ENCODE measurements around the gene TP53RK. TPM values are rescaled to one million over a fixed set of nuclear protein-coding genes. Genes with fewer than 3 reads are reported as not detected.

The TP53RK gene
- 16.2 and 19.1 TPM in 2 replicates for total RNA-seq

DNA sequence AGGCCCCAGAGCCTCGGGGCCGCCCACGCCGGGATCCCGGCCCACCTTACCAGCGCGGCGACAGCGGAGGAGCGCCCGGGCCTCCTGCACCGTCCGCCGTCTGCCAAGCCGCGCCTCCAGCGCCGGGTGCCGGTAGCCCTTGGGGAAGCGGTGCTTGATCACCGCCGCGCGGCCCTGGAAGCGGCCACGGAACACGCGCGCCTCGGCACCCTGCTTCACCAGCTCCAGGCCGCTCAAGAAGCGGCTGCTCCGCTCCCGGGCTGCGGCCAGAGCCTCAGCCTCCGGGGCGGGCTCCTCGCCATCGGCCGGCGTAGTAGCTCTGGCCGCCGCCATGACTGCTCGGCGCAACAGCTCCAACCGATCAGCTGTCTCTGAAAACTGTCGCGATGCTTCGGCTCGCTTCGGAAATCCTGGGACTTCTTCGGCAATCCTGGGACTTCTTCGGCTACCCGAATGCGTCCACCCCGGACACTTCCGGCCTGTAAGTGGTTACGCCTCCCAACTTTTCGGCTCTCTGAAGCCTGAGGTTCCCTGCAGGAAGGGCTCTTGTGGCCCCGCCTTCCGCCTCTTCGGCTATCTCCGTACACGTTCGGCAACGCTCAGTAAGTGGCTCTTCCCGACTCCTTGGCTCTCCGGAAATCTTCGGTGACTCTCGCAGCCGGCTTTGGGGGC, at the start of gene TP53RK:
Gene TP53RK (minus strand): TSS at position 363 of the 672 bp plus-strand sequence. CDS start 30 bp downstream, at position 333.

DNA sequence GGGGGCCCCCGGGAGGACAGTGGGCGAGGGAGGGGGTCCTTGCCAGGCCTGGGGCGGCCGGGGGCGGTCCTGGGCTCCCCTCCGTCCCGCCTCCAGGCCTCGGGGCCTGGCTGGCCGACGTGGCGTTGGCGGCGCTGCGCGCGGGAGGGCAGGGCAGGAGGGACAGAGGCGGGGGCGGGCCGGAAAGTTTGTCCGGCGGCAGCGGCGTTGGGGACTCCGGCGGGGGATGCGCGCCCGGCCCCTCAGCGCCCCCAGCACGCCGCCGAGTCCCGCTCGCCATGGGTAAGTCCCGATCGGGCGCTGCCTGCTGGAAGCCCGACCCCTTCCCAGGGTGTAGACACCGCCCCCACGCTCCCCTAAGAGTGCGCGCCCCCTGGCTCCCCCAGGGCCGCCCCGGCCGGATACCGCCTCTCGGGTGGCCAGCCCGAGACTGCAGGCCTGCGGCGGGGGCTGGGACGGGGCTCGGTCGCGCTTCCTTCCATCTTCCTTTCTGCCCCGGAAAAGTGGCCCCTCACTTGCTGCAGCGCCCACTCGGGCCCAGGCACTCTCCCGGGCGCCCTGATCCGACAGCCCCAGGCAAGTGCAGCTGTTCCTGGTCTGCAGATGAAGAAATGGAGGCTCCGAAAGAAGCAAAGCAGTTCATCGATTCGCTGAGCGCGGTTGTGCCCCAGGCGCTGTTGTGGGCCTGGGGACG, 20.4 kb upstream of the TP53RK start, which contains the start of gene SLC2A10:
Gene SLC2A10 (plus strand): TSS at position 191 of the 694 bp plus-strand sequence. CDS start 88 bp downstream, at position 279.

DNA sequence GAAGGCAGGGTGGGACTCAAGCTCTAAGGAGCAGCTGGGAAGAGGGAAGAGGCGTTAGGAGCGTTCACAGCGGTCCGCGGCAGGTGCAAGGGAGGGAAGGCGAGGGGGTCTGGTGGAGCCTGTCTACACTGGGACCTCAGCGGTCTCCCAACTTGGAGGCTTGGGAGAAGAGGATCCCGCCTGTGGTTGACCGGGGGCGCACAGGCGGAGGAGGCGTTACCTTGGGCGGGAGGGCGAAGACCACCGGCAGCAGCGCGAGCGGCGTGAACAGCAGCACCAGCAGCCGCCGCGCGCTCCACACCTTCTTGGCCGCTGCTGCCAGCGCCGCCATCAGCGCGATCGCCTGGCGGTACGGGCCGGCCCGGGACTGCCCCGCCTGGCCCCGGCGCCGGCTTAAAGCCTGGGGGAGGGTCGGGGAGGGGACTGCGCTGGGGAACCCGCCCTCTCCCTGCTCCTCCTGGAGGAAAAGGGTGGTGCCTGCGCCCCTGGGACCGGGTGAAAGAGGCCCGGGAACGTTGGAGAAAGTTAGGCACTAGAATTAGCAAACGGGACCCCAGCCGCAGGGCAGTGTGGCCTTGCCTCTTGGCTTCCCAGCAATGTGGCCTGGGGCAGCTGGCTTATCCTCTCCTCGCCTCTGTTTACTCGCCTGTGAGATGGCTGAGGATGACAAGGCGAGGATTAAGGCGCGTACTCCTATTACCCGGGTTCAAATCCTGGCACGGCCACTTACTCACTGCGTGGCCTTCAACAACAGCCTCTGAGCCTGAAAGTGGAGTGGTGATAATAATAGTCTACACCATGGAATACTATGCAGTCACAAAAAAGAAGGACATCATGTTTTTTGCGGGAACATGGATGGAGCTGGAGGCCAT, 37.9 kb downstream of the TP53RK start, which contains the start of gene SLC13A3:
Gene SLC13A3 (minus strand): TSS at position 369 of the 872 bp plus-strand sequence. CDS start 38 bp downstream, at position 331.

Other genes with a start within 250 kb of the TP53RK start
- 1.1 and 2.7 TPM in 2 replicates for gene ZNF334, start 175.9 kb downstream of the TP53RK start, total RNA-seq
- gene OCSTAMP, start 138.8 kb downstream of the TP53RK start, total RNA-seq, result not detected in 2 replicates
- 7.9 and 9.2 TPM in 2 replicates for gene SLC13A3, start 38.0 kb downstream of the TP53RK start, total RNA-seq
- gene SLC2A10, start 20.2 kb upstream of the TP53RK start, total RNA-seq, result 0.16 and 0.19 TPM in 2 replicates
- 0.08 TPM in 1 of 2 replicates, not detected in the other for gene EYA2, start 205.4 kb upstream of the TP53RK start, total RNA-seq